ENCODE data around the gene SPRR1A.

Gene SPRR1A, protein sequence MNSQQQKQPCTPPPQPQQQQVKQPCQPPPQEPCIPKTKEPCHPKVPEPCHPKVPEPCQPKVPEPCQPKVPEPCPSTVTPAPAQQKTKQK

DNA sequence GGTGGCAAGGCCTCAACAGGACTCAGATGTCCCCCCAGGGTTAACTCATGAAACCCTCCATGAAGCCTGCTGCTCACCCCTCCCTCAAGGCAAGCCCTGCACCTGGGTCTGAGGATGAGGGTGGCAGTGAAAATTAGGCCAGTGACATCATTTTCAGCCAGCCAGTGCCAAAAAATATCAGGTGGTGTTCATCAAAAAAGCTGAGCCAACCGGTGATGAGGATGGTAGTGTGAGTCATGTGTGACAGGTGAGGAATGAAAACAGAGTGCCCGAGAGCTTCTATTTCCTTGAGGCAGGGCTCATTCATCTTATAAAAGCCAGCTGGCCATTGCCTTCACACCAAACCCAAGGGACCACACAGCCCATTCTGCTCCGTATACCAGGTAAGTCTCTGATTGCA is at the start of gene SPRR1A:
Gene SPRR1A, plus strand, starts transcription at position 339 of the 400 bp plus-strand sequence. CDS start 1,150 bp downstream, outside the sequence.
- DNase-seq, result no peak

DNA sequence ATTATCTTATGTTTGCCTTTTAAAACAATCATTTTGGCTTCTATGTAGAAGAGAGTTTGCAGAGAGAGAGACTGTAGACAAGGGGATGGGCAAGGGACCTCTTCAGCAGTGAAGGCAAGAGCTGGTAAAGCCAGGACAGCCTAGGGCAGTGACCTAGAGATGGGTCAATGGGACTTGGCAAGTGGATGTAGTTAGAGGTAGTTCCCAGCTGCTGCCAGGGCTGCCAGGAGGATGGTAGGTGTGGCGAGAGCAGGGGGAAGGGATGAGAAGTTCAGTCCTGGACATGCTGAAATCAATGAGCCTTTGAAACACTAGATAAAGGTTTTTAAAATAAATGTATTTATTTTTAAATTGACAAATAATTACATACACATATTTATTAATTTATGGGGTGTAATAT is 43.3 kb upstream of the SPRR1A start:
- DNase-seq, result no peak

DNA sequence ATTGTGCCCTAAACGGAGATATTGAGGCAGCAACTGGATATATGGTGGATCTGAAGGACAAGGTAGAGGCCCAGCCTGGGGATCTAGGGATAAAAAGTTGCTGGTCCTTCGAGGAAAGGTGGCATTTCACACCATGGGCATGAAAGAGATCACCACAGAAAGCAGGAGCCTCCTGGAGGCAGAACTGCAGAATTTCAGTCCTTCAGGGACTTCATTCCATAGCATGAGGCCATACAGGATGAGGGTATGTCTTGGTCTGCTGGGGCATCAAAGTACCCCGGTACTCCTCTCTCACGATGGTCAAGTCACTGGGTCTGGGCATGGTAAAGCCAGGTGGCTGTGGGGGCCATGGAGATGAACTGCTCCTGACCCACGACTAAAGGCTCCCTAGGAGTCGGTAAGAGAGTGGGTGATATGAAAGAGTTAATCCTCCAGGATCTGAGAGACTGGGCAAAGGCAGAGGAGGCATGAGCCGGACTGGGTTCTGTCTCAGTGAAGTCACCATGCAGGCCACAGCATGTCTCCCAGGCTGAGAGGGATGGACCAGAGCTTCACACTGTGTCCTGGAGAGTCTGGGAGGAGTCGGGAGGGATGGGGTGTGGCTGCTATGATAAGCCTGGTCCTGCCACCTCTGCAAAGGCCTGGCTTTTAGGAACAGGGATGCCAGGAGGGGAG is 42.7 kb upstream of the SPRR1A start:
- DNase-seq, result no peak

DNA sequence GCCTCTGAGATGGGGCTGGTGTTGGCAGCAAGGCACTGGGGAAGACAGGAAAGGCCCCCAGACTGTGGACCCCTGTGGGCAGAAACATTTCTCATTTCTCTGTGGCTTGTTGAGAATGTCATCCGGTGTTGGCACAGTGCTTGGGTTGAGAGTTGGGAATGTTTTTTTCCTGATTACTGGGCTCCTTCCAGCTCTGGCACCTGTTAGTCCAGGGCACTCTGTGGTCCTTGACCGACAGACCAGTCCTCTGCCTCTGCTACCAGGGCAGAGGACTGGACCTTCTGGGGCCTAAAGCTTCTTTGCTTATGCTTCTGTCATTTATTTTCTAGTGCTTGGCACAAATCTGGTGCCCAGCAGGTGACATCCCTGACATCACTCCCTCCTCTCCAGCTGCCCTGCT is 41.7 kb upstream of the SPRR1A start:
- no peak for DNase-seq

DNA sequence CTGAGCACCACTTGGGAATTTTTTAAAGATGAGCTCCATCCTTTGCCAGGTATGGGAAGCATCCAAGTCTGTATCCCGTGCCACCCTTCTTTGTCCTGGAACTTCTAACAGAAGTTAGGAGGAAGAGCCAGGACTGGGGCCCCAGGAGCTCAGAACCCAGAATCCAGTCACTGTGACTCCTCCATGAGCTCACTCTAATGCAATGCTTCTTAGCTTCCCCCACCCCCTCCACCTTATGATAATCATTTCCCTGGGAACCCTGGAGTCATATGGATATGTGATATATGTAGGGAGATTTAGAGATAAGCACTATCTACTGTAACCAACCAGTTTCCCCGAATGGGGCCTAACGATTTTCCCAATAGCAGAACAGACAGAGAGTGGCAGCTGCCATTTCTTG is 37.6 kb upstream of the SPRR1A start:
- DNase-seq, result no peak

DNA sequence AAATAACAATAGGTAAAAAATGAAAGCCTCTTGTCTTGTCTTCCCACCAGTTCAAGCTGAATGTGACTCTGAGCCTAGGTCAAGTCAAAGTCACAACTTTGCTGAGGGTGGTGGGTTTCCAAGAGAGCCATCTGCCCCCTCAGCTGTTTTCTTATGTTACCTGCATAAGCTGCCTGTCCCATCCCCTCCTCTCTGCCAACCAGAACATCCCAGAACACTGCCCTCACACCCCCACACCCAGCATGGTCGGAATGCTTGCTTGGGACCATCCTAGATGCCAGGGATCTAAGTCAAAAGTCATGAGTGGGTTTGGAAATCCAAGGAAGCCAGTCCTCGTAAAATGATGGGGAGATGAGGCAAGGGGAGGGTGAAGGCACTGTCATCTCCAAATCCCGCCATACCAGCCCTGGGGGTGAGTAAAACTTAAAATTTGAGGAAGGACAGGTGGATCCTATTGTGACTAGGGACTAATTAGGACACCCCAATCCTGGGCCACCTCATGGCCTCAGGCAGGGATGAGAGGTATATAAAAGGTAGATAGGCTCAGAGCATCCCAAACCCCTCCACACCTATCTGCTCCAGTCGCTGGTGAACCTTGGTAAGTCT is 37.1 kb upstream of the SPRR1A start, which contains the start of gene SPRR5:
Gene SPRR5, plus strand, starts transcription at position 556 of the 606 bp plus-strand sequence. CDS start 1,349 bp downstream, outside the sequence.
- DNase-seq, result no peak

DNA sequence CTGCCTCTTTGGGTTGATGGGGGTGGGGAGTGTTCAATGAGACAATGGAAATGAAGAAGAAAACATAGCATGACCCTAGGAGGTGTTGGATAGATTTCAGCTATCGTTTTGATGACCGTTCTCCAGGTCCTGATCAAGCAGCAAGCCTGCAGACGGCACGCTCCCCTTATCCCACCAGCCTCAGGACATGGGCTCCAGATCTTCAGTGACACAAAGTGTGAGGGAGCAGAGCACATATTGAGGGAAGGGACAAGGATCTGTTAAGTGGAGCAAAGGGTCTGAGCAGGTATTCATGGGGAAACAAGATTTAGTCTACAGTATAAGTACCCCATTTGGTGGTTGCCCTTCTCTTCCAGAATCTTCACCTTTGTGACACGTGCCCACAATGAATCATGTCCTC is 32.2 kb upstream of the SPRR1A start:
- DNase-seq, result no peak

DNA sequence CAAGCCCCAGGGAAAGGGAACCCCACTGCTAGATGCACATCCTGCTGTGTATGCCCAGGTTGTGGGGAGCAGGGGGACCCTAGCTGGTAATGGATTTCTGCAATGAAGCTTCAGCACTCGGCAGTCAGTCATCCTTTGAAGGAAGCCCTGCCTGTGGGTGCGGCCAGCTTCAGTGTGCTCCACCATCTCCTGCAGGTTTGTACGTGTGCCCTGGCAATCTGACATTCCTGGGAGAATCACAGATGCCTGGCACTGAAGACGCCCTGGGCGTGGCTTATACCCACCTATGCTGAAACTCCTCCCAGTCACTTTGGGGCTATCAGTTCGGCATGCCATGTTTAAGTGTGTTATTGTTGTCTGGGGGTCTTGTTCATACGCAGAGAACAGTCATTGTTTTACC is 30.1 kb upstream of the SPRR1A start:
- DNase-seq, result no peak

DNA sequence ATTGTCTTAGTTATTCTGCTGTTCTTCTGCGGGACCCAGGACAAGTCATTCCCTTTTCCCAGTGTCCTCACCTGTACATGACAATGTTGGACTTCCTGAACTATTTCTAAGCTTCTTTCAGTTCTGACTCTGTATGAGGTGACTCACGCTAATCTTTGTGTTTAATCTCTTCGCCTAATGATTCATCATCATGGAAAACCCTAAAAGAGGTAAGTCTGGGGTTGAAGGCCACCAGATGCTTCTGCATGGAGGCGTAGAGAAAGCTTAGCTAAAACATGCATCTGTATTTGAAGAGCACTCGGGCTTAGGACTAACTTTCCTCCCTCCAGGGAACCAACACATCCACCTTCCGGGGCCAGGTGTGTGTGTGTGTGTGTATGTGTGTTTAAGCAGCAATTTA is 29.4 kb upstream of the SPRR1A start:
- no peak for DNase-seq

DNA sequence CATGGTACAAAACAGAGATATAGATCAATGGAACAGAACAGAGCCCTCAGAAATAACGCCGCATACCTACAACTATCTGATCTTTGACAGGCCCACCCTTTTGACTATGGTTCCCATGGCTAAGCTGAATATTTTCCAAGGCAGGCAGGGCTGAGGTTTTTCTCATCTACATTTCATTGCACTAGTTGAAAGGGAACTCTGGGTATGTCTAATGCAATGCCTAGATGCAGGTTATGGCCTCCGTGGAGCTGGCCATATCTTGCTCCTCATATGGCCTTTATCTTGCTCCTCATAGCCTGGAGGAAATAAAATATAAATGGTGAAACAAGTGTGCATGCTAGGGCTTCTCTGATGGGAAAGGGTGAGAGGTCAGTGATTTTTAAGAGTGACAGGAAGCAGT is 26.3 kb upstream of the SPRR1A start:
- no peak for DNase-seq

DNA sequence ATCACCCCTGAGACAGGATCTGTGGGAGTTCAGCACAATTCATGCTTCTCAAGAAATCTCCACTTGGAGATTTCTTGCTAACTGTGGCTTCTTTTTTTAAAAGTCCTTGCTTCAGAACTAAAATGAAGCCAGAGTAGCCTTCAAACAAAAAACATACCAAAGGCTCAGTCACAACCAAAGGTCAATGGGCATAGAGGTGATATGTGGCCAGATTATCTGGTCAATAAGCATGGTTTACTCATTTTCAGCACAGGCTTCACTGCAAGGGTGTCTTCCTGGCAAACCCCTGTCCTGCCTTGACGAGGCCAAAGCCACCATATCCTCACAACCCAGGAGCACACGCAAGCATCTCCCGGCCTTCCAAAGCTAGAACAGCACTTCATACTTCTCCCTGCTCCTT is 24.6 kb upstream of the SPRR1A start:
- DNase-seq, result no peak

DNA sequence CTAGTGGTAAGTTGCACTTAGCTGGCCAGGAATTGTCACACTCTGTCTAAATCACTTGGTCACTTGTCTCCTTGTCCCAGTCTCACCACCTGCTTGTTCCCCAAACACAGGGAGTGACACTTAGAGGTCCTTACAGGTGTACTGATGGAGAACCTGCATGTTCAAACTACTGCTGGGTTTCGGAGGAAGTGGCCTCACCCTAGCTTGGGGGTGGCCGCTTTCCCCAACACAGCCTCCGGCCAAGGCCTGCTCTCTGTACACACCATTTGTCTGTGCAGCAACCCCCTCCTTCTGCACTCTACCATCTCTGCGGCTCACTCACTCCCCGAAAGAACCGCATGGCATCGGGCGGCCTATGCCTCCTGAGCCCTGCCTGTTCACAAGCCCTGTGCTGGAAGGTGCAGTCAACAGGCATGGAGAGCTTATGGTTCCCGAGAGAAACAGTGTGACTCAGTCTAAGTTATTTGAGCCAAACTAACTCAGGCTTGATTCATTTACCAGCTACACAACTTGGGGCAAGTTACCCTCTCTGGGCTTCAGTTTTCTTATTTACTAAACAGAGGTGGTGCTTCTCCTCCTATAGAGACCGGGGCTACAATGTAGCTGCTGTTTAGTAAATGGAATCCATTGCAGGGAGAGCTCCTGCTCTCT is 24.0 kb upstream of the SPRR1A start:
- DNase-seq, result no peak

DNA sequence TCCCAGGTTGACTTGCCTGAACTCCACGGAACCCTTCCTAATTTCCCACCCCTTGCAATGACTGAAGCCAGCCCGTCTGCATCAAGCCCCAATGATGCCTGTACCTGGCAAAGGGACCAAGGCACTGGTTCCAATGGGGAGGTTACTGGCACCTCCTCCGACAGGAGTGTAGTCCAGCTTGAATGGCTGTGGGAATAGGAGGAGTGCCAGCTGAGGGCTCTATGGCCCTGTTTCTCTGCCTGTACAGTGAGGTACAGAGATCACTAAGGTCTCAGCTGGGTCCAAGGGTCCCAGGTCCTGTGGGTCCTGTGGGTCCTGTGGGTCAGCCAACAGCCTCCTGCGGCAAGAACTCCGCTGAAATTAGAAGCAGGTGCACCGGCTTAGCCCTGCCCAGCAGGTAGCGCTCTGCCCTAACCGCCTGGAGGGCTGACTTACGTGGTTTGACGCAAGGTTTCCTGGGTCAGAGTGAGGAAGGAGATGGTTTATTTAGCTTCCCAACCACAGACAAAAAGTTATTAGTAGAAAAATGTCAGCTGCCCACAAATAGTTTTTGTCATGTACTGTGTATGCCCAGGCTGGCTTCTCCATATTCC is 23.3 kb upstream of the SPRR1A start:
- no peak for DNase-seq

DNA sequence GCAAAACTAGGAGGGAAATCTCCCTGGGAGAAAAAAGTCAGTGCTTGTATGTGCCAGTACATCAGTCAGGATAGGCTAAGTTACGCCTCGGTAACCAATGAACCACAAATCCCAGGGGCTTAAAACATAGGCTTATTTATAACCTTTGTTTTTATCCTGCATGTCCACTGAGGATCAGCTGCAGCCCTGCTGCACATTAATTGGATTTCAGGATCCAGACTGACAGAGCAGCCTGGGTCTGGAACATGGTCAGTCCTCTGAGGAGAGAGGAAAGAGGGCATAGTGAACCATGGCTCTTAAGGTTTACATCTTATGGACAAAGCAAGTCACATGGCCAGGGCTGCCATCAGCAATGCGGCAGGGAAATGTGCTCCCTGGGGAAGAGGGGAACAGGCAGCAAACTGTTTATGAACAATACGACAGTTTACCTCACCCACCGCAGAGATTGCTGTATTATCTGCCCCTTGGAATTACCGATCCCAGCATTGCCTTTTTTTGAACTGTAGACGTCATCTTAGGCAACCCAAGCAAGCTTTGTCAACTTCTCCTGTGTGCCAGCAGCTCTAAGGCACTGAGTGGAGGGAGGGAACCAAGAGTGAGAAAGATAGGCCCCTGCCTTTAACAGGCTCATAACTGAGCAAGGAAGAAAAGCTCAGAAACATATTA is 22.5 kb upstream of the SPRR1A start:
- no peak for DNase-seq

DNA sequence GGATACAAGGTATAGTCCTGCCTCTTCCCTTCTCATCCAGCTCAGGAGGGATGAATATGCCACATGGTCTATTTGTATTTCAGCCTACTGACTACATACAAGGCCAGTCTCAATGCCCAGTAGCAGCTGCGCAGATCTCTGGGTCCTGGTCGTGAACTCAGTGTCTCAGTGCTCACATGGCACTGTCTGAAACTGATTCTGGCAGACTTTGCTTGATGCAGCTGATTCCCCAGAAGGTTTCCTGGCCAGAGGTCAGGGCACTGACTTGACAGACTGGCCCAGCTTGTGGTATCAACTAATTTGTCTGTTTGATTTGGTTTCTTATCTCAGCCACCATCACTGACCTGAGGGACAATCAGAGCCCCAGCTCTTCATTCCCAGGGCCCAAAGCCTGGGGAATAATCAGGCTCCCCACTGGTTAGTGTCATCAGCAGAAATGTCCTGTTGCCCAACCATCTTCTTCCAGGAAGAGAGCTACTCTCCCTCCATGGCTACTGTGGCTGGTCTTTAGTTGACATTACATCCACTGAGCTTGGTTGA is 20.9 kb upstream of the SPRR1A start:
- no peak for DNase-seq

DNA sequence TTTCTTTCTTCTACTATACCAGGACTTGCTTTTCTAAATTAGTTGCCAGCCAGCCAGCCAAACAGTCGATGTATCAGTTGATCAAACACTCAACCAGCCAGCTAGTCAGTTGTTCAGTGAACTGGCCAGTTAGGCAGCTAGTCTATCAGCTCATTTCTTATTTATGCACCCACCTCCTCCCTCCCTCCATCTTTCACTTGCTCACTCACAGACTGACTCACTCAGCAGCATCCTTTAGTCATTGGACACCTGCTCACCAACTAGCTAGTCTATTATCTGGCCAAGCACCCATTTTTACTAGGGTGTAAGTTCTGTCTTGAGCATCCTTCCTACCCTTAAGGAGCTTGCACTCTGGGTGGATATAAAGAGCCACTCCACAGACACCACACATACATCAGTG is 19.3 kb upstream of the SPRR1A start:
- no peak for DNase-seq

DNA sequence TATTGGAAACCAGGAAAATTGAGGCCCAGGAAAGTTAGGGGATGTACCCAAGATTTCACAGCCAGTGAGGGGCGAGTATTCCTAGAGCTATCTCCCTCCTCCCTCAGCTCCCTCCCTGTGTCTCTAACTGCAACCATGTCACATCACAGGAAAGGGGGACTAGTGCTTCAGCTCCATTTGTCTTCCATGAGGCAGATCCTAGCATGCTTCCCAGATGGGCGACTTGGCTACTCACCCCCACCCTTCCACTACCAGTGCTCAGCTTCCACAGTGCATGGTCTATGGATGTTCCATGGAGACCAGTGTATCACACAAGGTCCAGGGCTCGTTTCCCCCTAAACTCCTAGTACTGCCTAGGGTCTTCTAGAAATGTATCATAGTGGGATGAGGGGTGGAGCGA is 18.0 kb upstream of the SPRR1A start:
- no peak for DNase-seq

DNA sequence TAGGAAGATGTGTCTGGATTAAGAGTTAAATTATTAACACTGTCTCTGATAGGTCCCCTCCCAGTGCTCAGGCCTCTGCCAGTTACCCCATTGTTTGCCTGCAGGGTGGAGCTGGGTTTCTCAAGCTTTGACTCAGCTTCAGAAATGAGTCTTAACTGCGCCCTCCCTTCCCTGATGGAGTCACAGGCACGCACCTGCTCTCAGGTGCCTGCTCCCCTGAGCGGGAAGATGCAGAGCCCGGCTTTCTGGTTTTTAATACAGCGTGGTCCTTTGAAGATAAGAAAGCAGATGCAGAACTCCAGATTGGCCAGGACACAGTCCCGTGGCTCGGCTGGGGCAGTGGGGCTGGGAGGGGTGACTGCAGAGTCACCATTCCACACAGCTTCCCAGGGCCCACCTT is 16.7 kb upstream of the SPRR1A start:
- DNase-seq, result no peak

DNA sequence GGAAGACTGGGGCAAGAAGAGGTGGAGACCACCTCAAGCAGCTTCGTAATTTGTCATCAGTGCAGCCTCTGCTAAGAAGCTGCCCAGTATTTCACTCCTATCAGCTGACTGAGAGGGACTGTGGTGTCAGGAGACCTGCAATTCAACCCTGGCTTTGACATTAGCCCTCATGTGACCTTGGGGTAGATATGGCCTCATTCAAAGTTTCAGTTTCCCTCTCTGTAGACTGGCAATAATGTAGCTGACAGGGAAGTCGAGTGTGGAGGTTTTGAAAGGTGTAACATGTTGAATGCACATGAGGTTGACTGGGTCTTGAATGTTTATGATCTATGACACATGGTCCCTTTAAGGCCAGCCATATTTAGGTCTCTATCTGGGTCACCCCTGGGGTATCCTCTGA is 15.6 kb upstream of the SPRR1A start:
- no peak for DNase-seq

DNA sequence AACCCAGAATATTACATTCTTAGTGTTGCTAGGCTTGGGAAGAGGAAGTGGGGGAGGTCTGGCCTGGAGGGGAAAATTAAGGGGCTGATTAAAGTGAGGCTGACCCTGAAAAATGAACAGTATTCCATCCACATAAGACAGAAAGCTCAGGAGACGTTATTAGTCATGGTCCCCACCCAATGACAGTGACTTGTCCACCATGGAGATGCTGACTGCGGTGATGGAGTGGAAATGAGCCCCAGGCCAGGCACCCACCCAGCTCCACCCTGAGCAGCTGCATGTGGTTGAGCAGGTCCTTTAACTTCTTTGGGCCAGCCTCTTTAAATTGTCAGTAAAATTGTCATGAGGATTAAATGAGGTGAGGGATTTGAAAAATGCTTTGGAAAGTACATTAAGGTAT is 14.8 kb upstream of the SPRR1A start:
- DNase-seq, result no peak

DNA sequence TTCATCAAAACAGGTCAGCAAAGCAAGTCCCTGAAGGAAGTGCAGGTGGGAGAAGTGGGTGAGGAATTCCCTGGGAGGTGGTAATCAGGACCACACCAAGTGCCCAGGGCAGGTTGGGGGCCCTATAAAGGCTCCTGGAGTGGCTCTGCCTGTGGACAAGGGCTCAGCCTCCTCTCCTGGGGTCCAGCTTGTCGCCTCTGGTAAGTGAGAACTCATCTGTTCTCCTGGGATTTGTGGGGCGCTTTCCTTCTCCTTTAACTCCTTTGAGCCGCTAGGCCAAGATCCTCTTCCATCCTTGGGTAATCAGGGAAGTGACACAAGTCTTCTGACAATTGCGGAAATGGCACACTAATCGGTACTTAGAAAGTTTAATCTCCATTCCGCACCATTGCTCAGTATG is 13.4 kb upstream of the SPRR1A start, which contains the start of gene SPRR4:
Gene SPRR4, plus strand, starts transcription at position 154 of the 400 bp plus-strand sequence. CDS start 1,243 bp downstream, outside the sequence.
- DNase-seq, result no peak

DNA sequence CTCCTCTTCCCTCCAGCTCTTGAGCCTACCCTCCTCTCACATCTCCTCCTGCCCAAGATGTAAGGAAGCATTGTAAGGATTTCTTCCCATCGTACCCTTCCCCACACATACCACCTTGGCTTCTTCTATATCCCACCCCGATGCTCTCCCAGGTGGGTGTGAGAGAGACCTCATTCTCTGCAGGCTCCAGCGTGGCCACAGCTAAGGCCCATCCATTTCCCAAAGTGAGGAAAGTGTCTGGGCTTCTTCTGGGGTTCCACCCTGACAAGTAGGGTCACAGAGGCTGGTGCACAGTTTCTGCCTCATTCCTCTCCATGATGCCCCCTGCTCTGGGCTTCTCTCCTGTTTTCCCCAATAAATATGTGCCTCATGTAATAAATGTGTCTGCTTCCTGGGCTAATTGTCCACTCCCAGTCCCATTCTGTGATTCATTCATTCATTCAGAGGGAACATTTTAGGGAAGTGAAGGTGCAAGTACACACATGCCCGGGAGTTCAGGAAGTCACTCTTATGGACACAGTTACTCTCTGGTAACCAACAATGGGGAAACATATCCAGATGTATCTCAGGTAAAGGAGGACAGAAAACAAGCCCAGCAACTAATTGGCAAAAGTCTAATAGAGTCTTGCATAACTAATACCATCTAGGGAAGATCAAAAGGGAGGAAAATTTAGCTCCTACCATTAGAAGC is 11.5 kb upstream of the SPRR1A start:
- no peak for DNase-seq

All from CD4-positive, alpha-beta T cell treated with Interferon gamma for 1 hour (primary cell).